PC-3 (cell line): ENCODE results near the gene NFAM1. TPM values are rescaled to one million over a fixed set of nuclear protein-coding genes. Genes with fewer than 3 reads are reported as not detected.

Source experiments
- ATAC-seq: fragments of 200-7000 bp; cut with Tn5 transposase; 2 replicates; pipeline ENCODE4 v1.9.1; 2020; ENCODE audit warnings: mild to moderate bottlenecking, moderate library complexity
- BruUV-seq: library from RNA; stranded (reverse); fragments of 400-500 nt; replicated peaks from 2 replicates; lab custom pipeline; 2021; lab: Mats Ljungman, UMichigan
- CTCF ChIA-PET: fragments of 300-600 bp; sonication (Branson Sonifier 250); formaldehyde crosslinking; loops from one replicate; lab custom pipeline; 2022; ENCODE audit warnings: antibody characterized with exemption; lab: Charles Lee
- POLR2A ChIA-PET: fragments of 300-600 bp; sonication (Branson Sonifier 250); formaldehyde crosslinking; loops from one replicate; lab custom pipeline; 2022; ENCODE audit warnings: antibody characterized with exemption; ENCODE audit not compliant: unreplicated experiment; lab: Charles Lee
- DNase-seq: peaks from one replicate; pipeline ENCODE4 v3.0.0-alpha.2; 2015
- H2AFZ ChIP-seq: fragments of 300-600 bp; sonication (generic); 2 replicates; pipeline ENCODE4 v1.6.0; 2016; ENCODE audit warnings: antibody characterized with exemption, low read length
- H3F3A ChIP-seq: fragments of 300-600 bp; sonication (generic); one replicate; pipeline ENCODE4 v1.6.0; 2017; ENCODE audit warnings: antibody characterized with exemption, low read length, control low read depth, mild to moderate bottlenecking; ENCODE audit not compliant: unreplicated experiment
- H3K27ac ChIP-seq: fragments of 300-600 bp; sonication (generic); 2 replicates; pipeline ENCODE4 v1.5.1; 2016; ENCODE audit warnings: mild to moderate bottlenecking, low read length
- H3K27me3 ChIP-seq: fragments of 300-600 bp; sonication (generic); 2 replicates; pipeline ENCODE4 v1.6.1; 2016; ENCODE audit warnings: low read length, mixed read lengths
- H3K36me3 ChIP-seq: fragments of 300-600 bp; sonication (generic); 2 replicates; pipeline ENCODE4 v1.6.1; 2016; ENCODE audit warnings: low read depth, mixed run types, low read length, mixed read lengths
- H3K4me1 ChIP-seq: fragments of 300-600 bp; sonication (generic); 2 replicates; pipeline ENCODE4 v1.5.1; 2016; ENCODE audit warnings: low read length; ENCODE audit not compliant: insufficient read depth
- H3K4me2 ChIP-seq: fragments of 300-600 bp; sonication (generic); 2 replicates; pipeline ENCODE4 v1.6.0; 2016; ENCODE audit warnings: low read length
- H3K4me3 ChIP-seq: fragments of 300-600 bp; sonication (generic); 2 replicates; pipeline ENCODE4 v1.5.1; 2016; ENCODE audit warnings: mild to moderate bottlenecking, low read length, mixed read lengths
- H3K79me2 ChIP-seq: fragments of 300-600 bp; sonication (generic); 2 replicates; pipeline ENCODE4 v1.6.1; 2017; ENCODE audit warnings: low read length, mixed read lengths
- H3K9ac ChIP-seq: fragments of 300-600 bp; sonication (generic); 2 replicates; pipeline ENCODE4 v1.6.0; 2016; ENCODE audit warnings: mild to moderate bottlenecking, low read length
- H3K9me2 ChIP-seq: fragments of 300-600 bp; sonication (generic); replicated peaks from 2 replicates; pipeline ENCODE4 v1.6.1; 2016; ENCODE audit warnings: mixed run types, low read length, mixed read lengths
- H3K9me3 ChIP-seq: fragments of 300-600 bp; sonication (generic); 2 replicates; pipeline ENCODE4 v1.6.1; 2016; ENCODE audit warnings: low read length, mixed read lengths
- H4K20me1 ChIP-seq: fragments of 300-600 bp; sonication (generic); 2 replicates; pipeline ENCODE4 v1.6.1; 2016; ENCODE audit warnings: low read length, mixed read lengths
- EZH2 ChIP-seq: fragments of 300-600 bp; sonication (generic); IDR thresholded peaks from one replicate; pipeline ENCODE4 v1.6.1; 2017; ENCODE audit warnings: antibody characterized with exemption, mild to moderate bottlenecking, low read length; ENCODE audit not compliant: unreplicated experiment
- EZH2phosphoT487 ChIP-seq: fragments of 300-600 bp; sonication (generic); IDR thresholded peaks from 2 replicates; pipeline ENCODE4 v1.6.1; 2018; ENCODE audit warnings: mild to moderate bottlenecking, antibody characterized with exemption, low read length, borderline replicate concordance
- intact Hi-C: fragments of 100-400 bp; cut with micrococcal nuclease; formaldehyde crosslinking; loops from 2 replicates; pipeline ENCODE4 v1.9.0; 2023
- total RNA-seq: library from RNA; depleted of rRNA; stranded (reverse); fragments of >200 nt; gene quantifications from 2 replicates; pipeline ENCODE4 v1.2.3, GENCODE V29; 2014
- TF ChIP-seq, protein P1 (sequence below): fragments of 300-600 bp; sonication (generic); conservative IDR thresholded peaks from 2 replicates; pipeline ENCODE4 v1.5.1; 2017; ENCODE audit warnings: antibody characterized with exemption, low read depth, mild to moderate bottlenecking, low read length

Gene NFAM1
- total RNA-seq, 1 experiment from 2014 or later, result 0.11 TPM

DNA sequence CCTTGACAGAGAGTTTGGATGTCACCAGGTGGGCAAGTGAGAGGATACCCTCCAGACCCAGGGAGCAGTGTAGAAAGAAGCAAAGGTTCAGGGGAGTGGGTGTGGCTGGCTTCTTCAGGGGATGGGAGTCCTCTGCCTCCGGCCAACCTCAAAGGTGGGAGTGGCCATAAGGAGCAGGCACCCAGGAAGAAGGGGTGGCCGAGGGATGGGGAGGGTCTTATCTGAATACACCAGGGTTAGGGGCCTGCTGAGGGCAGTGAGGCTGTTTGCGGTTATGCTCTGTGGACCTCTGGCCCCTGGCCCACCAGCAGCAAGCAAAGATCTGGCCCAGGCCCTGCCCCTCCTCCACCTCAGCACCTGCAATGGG lies 6.2 kb downstream of the NFAM1 start:
- no peaks in the 10 kb centered on the region for H4K20me1 ChIP-seq
- H3K27me3 ChIP-seq, result no peaks in the 10 kb centered on the region
- no peak overlapping the region for H3K9ac ChIP-seq
- H3K4me1 ChIP-seq, result no peaks in the 10 kb centered on the region
- intact Hi-C loops, result no loop called here
- no peak overlapping the region for H3K27ac ChIP-seq
- no peaks in the 10 kb centered on the region for H3K36me3 ChIP-seq
- ATAC-seq (no peak), DNase-seq (no peak)
- H3F3A ChIP-seq, result no peaks in the 10 kb centered on the region
- ChIA-PET POLR2A (no interaction called here), CTCF (no interaction called here)
- H2AFZ ChIP-seq, result no peak overlapping the region
- H3K79me2 ChIP-seq, result no peaks in the 10 kb centered on the region
- no TSS peak for BruUV-seq
- H3K9me2 ChIP-seq, result no peaks in the 10 kb centered on the region
- no peaks in the 10 kb centered on the region for H3K9me3 ChIP-seq
- no peak overlapping the region for H3K4me3 ChIP-seq
- no peak overlapping the region for H3K4me2 ChIP-seq
- TF ChIP-seq EZH2, result no peak
- TF ChIP-seq EZH2phosphoT487, result no peak
- TF ChIP-seq, protein P1, sequence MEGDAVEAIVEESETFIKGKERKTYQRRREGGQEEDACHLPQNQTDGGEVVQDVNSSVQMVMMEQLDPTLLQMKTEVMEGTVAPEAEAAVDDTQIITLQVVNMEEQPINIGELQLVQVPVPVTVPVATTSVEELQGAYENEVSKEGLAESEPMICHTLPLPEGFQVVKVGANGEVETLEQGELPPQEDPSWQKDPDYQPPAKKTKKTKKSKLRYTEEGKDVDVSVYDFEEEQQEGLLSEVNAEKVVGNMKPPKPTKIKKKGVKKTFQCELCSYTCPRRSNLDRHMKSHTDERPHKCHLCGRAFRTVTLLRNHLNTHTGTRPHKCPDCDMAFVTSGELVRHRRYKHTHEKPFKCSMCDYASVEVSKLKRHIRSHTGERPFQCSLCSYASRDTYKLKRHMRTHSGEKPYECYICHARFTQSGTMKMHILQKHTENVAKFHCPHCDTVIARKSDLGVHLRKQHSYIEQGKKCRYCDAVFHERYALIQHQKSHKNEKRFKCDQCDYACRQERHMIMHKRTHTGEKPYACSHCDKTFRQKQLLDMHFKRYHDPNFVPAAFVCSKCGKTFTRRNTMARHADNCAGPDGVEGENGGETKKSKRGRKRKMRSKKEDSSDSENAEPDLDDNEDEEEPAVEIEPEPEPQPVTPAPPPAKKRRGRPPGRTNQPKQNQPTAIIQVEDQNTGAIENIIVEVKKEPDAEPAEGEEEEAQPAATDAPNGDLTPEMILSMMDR, result no peak

DNA sequence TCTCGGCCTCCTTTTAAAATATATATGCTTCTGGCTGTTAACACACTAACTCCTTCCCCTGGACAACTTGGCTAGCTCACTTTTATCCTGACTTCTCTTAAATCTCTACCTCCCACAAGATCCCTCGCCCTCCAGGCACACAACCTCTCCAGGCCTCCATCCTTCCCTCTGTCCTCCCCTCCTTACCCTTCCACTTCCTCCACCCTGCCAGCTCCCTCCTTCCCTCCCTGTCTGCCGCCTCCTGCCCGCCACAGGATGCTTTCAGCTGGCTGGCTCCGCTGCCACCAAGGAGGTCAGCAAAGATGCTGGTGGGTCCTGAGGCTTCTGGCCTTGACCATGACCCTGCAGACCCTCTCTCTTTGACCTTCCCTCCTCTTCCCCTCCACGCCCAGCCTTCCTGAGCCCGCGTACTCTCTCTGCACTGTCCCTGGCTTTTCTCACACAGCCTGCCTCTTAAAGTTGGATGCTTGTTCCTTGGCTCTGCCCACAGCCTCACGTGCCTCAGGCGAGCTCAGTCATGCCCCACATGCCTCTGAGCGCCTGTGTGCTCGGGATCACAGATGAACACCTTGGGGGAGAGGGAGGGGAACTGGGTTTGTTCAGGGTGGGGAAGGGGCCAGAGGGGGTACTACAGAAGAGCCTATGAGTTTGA lies 6.7 kb downstream of the NFAM1 start:
- H3K4me2 ChIP-seq, result no peak overlapping the region
- TF ChIP-seq EZH2 (no peak), EZH2phosphoT487 (no peak)
- TF ChIP-seq, protein P1, result no peak
- no peak for DNase-seq
- no peaks in the 10 kb centered on the region for H3K9me3 ChIP-seq
- H3K4me3 ChIP-seq, result no peak overlapping the region
- no peaks in the 10 kb centered on the region for H3K9me2 ChIP-seq
- H3K9ac ChIP-seq, result no peak overlapping the region
- no peaks in the 10 kb centered on the region for H3K27me3 ChIP-seq
- POLR2A ChIA-PET, result no interaction called here
- no peak for ATAC-seq
- H3K27ac ChIP-seq, result no peak overlapping the region
- no peaks in the 10 kb centered on the region for H3K79me2 ChIP-seq
- BruUV-seq, result no TSS peak
- CTCF ChIA-PET, result no interaction called here
- intact Hi-C loops, result no loop called here
- H2AFZ ChIP-seq, result no peak overlapping the region
- H3K36me3 ChIP-seq, result no peaks in the 10 kb centered on the region
- no peaks in the 10 kb centered on the region for H3F3A ChIP-seq
- H4K20me1 ChIP-seq, result no peaks in the 10 kb centered on the region
- H3K4me1 ChIP-seq, result no peaks in the 10 kb centered on the region

DNA sequence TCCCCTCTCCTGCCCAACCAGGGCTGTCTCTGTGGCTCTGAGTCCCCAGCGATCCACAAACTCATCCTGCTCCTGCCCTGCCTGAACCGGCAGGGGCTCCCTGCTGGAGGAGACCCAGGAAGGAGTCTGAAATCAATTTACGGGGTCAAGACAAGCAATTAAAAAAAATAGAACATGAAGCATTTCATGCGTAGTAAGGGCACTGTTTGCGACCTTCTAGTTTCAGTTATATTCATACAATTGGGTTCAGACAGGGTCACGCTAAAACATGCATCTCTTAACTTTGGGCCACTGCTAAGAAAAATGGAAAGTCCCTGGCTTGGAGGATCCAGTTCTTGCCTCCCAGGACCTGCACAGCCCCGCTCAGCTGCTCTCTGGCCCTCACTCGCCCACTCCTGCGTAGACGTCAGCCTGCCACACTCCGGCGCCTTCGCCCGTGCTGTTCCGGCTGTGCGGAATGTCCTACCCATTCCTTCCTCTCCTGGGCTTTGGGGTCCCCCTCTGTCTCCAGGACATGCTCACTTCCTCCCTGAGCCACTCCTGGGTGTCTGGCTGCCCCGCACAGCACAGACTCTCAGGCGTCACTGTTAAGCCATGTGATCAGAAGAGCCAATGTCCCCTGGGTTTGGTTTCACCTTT lies 12.8 kb downstream of the NFAM1 start:
- H3K4me3 ChIP-seq, result no peak overlapping the region
- no peaks in the 10 kb centered on the region for H3K27me3 ChIP-seq
- DNase-seq (no peak), ATAC-seq (no peak)
- H4K20me1 ChIP-seq, result no peaks in the 10 kb centered on the region
- ChIA-PET CTCF (no interaction called here), POLR2A (no interaction called here)
- TF ChIP-seq, protein P1, result no peak
- TF ChIP-seq EZH2phosphoT487 (no peak), EZH2 (no peak)
- no peaks in the 10 kb centered on the region for H3K79me2 ChIP-seq
- H3K4me1 ChIP-seq, result no peaks in the 10 kb centered on the region
- intact Hi-C loops, result no loop called here
- no peak overlapping the region for H3K27ac ChIP-seq
- H3K36me3 ChIP-seq, result no peaks in the 10 kb centered on the region
- no peaks in the 10 kb centered on the region for H3K9me3 ChIP-seq
- H3K9ac ChIP-seq, result no peak overlapping the region
- no peaks in the 10 kb centered on the region for H3K9me2 ChIP-seq
- BruUV-seq, result no TSS peak
- no peak overlapping the region for H3K4me2 ChIP-seq
- H3F3A ChIP-seq, result no peaks in the 10 kb centered on the region
- H2AFZ ChIP-seq, result no peak overlapping the region
